GM20431 (cell line): ENCODE measurements around the gene B3GALT4.

Experiments used
- in situ Hi-C: fragments of 300-500 bp; cut with MseI, MboI; formaldehyde crosslinking; loops from one replicate; pipeline ENCODE4 v1.15.0; 2020; ENCODE audit warnings: low sequenced_read_pairs; ENCODE audit not compliant: unreplicated experiment

B3GALT4 gene

GRCh38 chr6:33288921-33289783 lies 12.2 kb downstream of the B3GALT4 start, which contains the start of the genes PFDN6 and WDR46:
PFDN6 (plus strand) TSS chr6:33289601; CDS start chr6:33289857, 256 bp downstream.
WDR46 (minus strand) TSS chr6:33289239; CDS start chr6:33289170, 69 bp downstream.
- in situ Hi-C loops = no loop called here

GRCh38 chr6:33289784-33290315 lies 12.9 kb downstream of the B3GALT4 start:
- in situ Hi-C loops = no loop called here

GRCh38 chr6:33290459-33290858 lies 13.5 kb downstream of the B3GALT4 start:
- in situ Hi-C loops = no loop called here

- in situ Hi-C loops = no loop called here
Measured at GRCh38 chr6:33292996-33293682, 16.2 kb downstream of the B3GALT4 start.

GRCh38 chr6:33294086-33294823 lies 17.3 kb downstream of the B3GALT4 start:
- in situ Hi-C loops = no loop called here

GRCh38 chr6:33295621-33296369 lies 18.9 kb downstream of the B3GALT4 start:
- in situ Hi-C loops = no loop called here

GRCh38 chr6:33296797-33297405 lies 20.0 kb downstream of the B3GALT4 start:
- in situ Hi-C loops = no loop called here

GRCh38 chr6:33297406-33297955 lies 20.6 kb downstream of the B3GALT4 start:
- in situ Hi-C loops = no loop called here

- in situ Hi-C loops = no loop called here
Measured at GRCh38 chr6:33297956-33298772, 21.2 kb downstream of the B3GALT4 start.

- in situ Hi-C loops = no loop called here
Measured at GRCh38 chr6:33298773-33299236, 21.9 kb downstream of the B3GALT4 start, which contains the start of gene RGL2. RGL2 (minus strand) TSS chr6:33298942; CDS start chr6:33298610, 332 bp downstream.

GRCh38 chr6:33299237-33299944 lies 22.5 kb downstream of the B3GALT4 start:
- in situ Hi-C loops = no loop called here

GRCh38 chr6:33301877-33302276 lies 25.0 kb downstream of the B3GALT4 start:
- in situ Hi-C loops = no loop called here

GRCh38 chr6:33304216-33304615 lies 27.3 kb downstream of the B3GALT4 start:
- in situ Hi-C loops = no loop called here

GRCh38 chr6:33305052-33305451 lies 28.1 kb downstream of the B3GALT4 start:
- in situ Hi-C loops = no loop called here

- in situ Hi-C loops = no loop called here
Measured at GRCh38 chr6:33306356-33306755, 29.4 kb downstream of the B3GALT4 start.

GRCh38 chr6:33312361-33313104 lies 35.6 kb downstream of the B3GALT4 start:
- in situ Hi-C loops = no loop called here
